Measurements from ENCODE around the gene LPO. TPM values are rescaled to one million over a fixed set of nuclear protein-coding genes. Genes with fewer than 3 reads are reported as not detected.

The LPO gene
- total RNA-seq, 1 experiment from 2014 or later = 0.54 TPM

DNA sequence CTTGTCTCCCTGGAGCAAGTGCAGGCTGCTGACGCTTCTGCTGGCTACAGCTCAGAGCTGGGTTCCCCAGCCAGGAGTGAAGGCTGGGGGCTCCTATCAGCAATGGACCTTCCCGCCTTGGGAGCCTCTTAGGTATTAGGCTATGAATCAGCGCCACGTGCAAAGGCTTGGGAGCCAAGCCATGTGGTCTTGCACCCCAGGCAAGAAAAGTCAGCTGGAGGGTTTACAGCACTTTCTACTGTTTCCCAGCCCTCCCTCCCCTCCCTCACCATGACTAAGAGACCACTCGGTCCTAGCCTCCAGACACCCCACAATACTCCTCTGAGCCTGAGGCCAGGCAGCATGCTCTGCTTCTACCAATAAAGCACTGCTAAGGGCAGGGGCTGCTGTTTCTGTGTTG is 33.6 kb upstream of the LPO start:
- Mint-ChIP-seq H3K4me3 (ENCODE audit: unreplicated experiment) (no peak overlapping the region), H3K27ac (ENCODE audit: unreplicated experiment) (no peak overlapping the region), H3K9me3 (ENCODE audit: unreplicated experiment) (no peaks in the 10 kb centered on the region), H3K4me1 (ENCODE audit: low read depth, unreplicated experiment) (peaks cover 18% of the 10 kb centered on the region), H3K36me3 (ENCODE audit: insufficient read depth, unreplicated experiment) (no peaks in the 10 kb centered on the region), H3K27me3 (ENCODE audit: insufficient read depth, unreplicated experiment) (no peaks in the 10 kb centered on the region)
- H3K4me3 ChIP-seq (ENCODE audit: low read depth, low read length) = no peak overlapping the region
- intact Hi-C loops (cut with micrococcal nuclease; ENCODE audit: unreplicated experiment) = no loop called here
- H3K36me3 ChIP-seq (ENCODE audit: control insufficient read depth, insufficient read depth, low read length) = peaks cover 2% of the 10 kb centered on the region; the same call in 1 of the 2 replicates
- H3K9me3 ChIP-seq = no peaks in the 10 kb centered on the region
- no TSS peak for BruUV-seq (replicated peaks)
- POLR2A ChIA-PET = no interaction called here
- DNase-seq = no peak
- H3K27me3 ChIP-seq (replicated peaks; ENCODE audit: control insufficient read depth, insufficient read depth, low read length) = no peaks in the 10 kb centered on the region
- CTCF ChIA-PET = no interaction called here
- TF ChIP-seq, protein P1, sequence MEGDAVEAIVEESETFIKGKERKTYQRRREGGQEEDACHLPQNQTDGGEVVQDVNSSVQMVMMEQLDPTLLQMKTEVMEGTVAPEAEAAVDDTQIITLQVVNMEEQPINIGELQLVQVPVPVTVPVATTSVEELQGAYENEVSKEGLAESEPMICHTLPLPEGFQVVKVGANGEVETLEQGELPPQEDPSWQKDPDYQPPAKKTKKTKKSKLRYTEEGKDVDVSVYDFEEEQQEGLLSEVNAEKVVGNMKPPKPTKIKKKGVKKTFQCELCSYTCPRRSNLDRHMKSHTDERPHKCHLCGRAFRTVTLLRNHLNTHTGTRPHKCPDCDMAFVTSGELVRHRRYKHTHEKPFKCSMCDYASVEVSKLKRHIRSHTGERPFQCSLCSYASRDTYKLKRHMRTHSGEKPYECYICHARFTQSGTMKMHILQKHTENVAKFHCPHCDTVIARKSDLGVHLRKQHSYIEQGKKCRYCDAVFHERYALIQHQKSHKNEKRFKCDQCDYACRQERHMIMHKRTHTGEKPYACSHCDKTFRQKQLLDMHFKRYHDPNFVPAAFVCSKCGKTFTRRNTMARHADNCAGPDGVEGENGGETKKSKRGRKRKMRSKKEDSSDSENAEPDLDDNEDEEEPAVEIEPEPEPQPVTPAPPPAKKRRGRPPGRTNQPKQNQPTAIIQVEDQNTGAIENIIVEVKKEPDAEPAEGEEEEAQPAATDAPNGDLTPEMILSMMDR (IDR thresholded peaks at IDR 0.05; ENCODE audit: insufficient read depth in 1 of 2, low read depth in 1 of 2, low read length in 1 of 2, severe bottlenecking in 1 of 2, unreplicated experiment in 1 of 2) = no peak
- H3K4me1 ChIP-seq = peaks cover 18% of the 10 kb centered on the region

DNA sequence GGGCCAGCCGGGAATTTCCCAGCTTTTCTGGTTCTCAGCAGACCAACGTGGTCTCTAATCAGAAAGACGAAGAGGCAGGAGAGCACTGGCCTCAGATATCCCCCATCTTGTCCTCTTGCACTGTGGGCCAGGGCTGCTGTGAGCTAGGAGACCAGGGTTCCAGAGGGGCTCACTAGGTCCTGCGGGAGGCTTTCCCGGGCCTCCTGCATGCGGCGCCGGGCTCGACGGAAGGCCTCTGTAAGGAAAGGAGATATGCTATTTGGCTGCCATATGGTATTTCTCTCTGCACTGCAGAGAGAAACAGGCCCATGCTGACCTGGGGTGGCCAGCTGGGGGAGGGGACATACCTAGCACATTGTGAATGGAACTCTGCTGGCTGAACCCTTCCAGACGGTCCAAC is 32.4 kb upstream of the LPO start:
- H3K27ac Mint-ChIP-seq (ENCODE audit: unreplicated experiment) = no peak overlapping the region
- POLR2A ChIA-PET = interaction anchor here (0.6 kb wide), 1 partner anchor 13 kb away, joined by 4 read pairs; the partner anchor contains the start of gene MKS1
- Histone ChIP-seq H3K9me3 (no peaks in the 10 kb centered on the region), H3K27me3 (replicated peaks; ENCODE audit: control insufficient read depth, insufficient read depth, low read length) (no peaks in the 10 kb centered on the region), H3K4me1 (peaks cover 18% of the 10 kb centered on the region), H3K36me3 (ENCODE audit: control insufficient read depth, insufficient read depth, low read length) (peaks cover 2% of the 10 kb centered on the region; the same call in 1 of the 2 replicates), H3K4me3 (ENCODE audit: low read depth, low read length) (no peak overlapping the region)
- no peaks in the 10 kb centered on the region for H3K36me3 Mint-ChIP-seq (ENCODE audit: insufficient read depth, unreplicated experiment)
- H3K27me3 Mint-ChIP-seq (ENCODE audit: insufficient read depth, unreplicated experiment) = no peaks in the 10 kb centered on the region
- DNase-seq = no peak
- H3K4me3 Mint-ChIP-seq (ENCODE audit: unreplicated experiment) = no peak overlapping the region
- H3K4me1 Mint-ChIP-seq (ENCODE audit: low read depth, unreplicated experiment) = peaks cover 18% of the 10 kb centered on the region
- TF ChIP-seq, protein P1 (IDR thresholded peaks at IDR 0.05; ENCODE audit: insufficient read depth in 1 of 2, low read depth in 1 of 2, low read length in 1 of 2, severe bottlenecking in 1 of 2, unreplicated experiment in 1 of 2) = no peak
- intact Hi-C loops (cut with micrococcal nuclease; ENCODE audit: unreplicated experiment) = no loop called here
- BruUV-seq (replicated peaks) = no TSS peak
- CTCF ChIA-PET = interaction anchor here (0.5 kb wide), 1 partner anchor 414 kb away, joined by 6 read pairs; no protein-coding TSS in a partner anchor
- no peaks in the 10 kb centered on the region for H3K9me3 Mint-ChIP-seq (ENCODE audit: unreplicated experiment)

DNA sequence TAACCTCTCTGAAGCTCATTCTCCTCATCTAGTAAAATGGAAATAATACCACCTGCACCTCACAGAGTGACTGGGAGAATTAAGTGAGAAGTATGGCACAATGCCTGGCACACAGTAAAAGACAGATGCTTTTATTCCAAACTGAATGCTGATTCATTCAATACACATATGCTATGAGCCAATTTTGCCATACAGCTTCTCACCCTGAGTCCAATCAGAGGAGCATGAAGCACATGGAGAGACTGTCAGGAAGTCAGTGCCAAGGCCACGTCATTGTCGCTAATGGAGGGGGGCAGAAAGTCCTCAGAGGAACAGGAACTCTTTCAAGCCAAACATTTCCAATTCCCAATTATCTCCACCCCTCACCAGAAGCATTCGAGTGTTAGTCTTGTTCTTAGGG is 30.9 kb upstream of the LPO start:
- no TSS peak for BruUV-seq (replicated peaks)
- H3K4me3 ChIP-seq (ENCODE audit: low read depth, low read length) = no peak overlapping the region
- CTCF ChIA-PET = no interaction called here
- Mint-ChIP-seq H3K27me3 (ENCODE audit: insufficient read depth, unreplicated experiment) (no peaks in the 10 kb centered on the region), H3K4me3 (ENCODE audit: unreplicated experiment) (no peak overlapping the region), H3K9me3 (ENCODE audit: unreplicated experiment) (no peaks in the 10 kb centered on the region), H3K36me3 (ENCODE audit: insufficient read depth, unreplicated experiment) (no peaks in the 10 kb centered on the region), H3K4me1 (ENCODE audit: low read depth, unreplicated experiment) (peaks cover 10% of the 10 kb centered on the region), H3K27ac (ENCODE audit: unreplicated experiment) (no peak overlapping the region)
- POLR2A ChIA-PET = no interaction called here
- TF ChIP-seq, protein P1 (IDR thresholded peaks at IDR 0.05; ENCODE audit: insufficient read depth in 1 of 2, low read depth in 1 of 2, low read length in 1 of 2, severe bottlenecking in 1 of 2, unreplicated experiment in 1 of 2) = no peak
- no peaks in the 10 kb centered on the region for H3K9me3 ChIP-seq
- intact Hi-C loops (cut with micrococcal nuclease; ENCODE audit: unreplicated experiment) = no loop called here
- peaks cover 18% of the 10 kb centered on the region for H3K4me1 ChIP-seq
- peaks cover 2% of the 10 kb centered on the region; the same call in 1 of the 2 replicates for H3K36me3 ChIP-seq (ENCODE audit: control insufficient read depth, insufficient read depth, low read length)
- no peak for DNase-seq
- no peaks in the 10 kb centered on the region for H3K27me3 ChIP-seq (replicated peaks; ENCODE audit: control insufficient read depth, insufficient read depth, low read length)

Data from Caco-2 (cell line).